K562 (cell line): ENCODE results near the gene OR7G3. TPM values are rescaled to one million over a fixed set of nuclear protein-coding genes. Genes with fewer than 3 reads are reported as not detected.

ENCODE experiments used
- CGGBP1 ChIP-seq: fragments of 250-450 bp; sonication (Bioruptor Pico); IDR thresholded peaks from 2 replicates; pipeline ENCODE4 v1.9.0; 2021; ENCODE audit warnings: mild to moderate bottlenecking
- CHD7 ChIP-seq: fragments of 200-600 bp; sonication (generic); IDR thresholded peaks from one replicate; pipeline ENCODE4 v1.6.1; 2012; ENCODE audit warnings: mild to moderate bottlenecking, low read depth, low read length, inconsistent platforms
- DACH1 ChIP-seq: fragments of 450-650 bp; IDR thresholded peaks from 2 replicates; pipeline ENCODE4 v1.6.1; 2018; ENCODE audit not compliant: partially characterized antibody
- ERF ChIP-seq: fragments of 450-650 bp; formaldehyde crosslinking; IDR thresholded peaks from 2 replicates; pipeline ENCODE4 v1.4.0; 2020; ENCODE audit warnings: mild to moderate bottlenecking, mixed read lengths
- MEIS2 ChIP-seq: fragments of 450-650 bp; IDR thresholded peaks from 2 replicates; pipeline ENCODE4 v1.6.1; 2014; ENCODE audit warnings: mild to moderate bottlenecking; ENCODE audit not compliant: partially characterized antibody
- MNT ChIP-seq, 2 experiments: fragments of 450-650 bp; conservative IDR thresholded peaks; 2 replicates each; pipeline ENCODE4 v1.6.1; 2017; ENCODE audit warnings: mild to moderate bottlenecking in 2 of 2, moderate library complexity in 2 of 2
- MXI1 ChIP-seq: IDR thresholded peaks from 2 replicates; pipeline ENCODE4 v1.6.1; 2011; ENCODE audit warnings: low read depth, mild to moderate bottlenecking, improper control_type of control experiment, low read length
- NRF1 ChIP-seq, 2 experiments: fragments of 450-650 bp; IDR thresholded peaks in 1 of 2; conservative IDR thresholded peaks in 1 of 2; 2 replicates each; pipeline ENCODE4 v1.6.1; 2014; ENCODE audit warnings: mild to moderate bottlenecking in 2 of 2
- PHB2 ChIP-seq: fragments of 450-650 bp; IDR thresholded peaks from 2 replicates; pipeline ENCODE4 v1.6.1; 2017; ENCODE audit warnings: low read depth
- ZBTB43 ChIP-seq: sonication (generic); formaldehyde crosslinking; IDR thresholded peaks from 2 replicates; pipeline ENCODE4 v1.8.0; 2023; ENCODE audit warnings: mild to moderate bottlenecking, missing genetic modification reagents
- ZEB2 ChIP-seq: fragments of 450-650 bp; IDR thresholded peaks from 2 replicates; pipeline ENCODE4 v1.6.1; 2016
- ZNF449 ChIP-seq: fragments of 250-450 bp; sonication (Bioruptor Pico); IDR thresholded peaks from 2 replicates; pipeline ENCODE4 v1.8.0; 2022; ENCODE audit warnings: moderate library complexity, mild to moderate bottlenecking, inconsistent platforms
- polyA plus RNA-seq, 8 experiments: library from polyadenylated mRNA; depleted of rRNA in 4 of 8; stranded (reverse) in 5 of 8; unstranded in 3 of 8; fragments of >200 nt; fragmentation: Nextera tagmentation in 2 of 8; fragmentation: Illumina TruSeq in 1 of 8; extraction: Ambion mirVana in 2 of 8; extraction: Trizol in 1 of 8; gene quantifications; 2 replicates each; pipeline versions ENCODE4 v1.2.1 to v1.2.3, GENCODE V29; 2011 to 2014; ENCODE audit warnings: inconsistent platforms in 1 of 8, missing spikeins in 1 of 8
- total RNA-seq, 7 experiments: library from RNA; depleted of rRNA in 6 of 7; stranded (reverse); fragments of >200 nt in 6 of 7; fragmentation: Illumina TruSeq in 2 of 7; extraction: Trizol in 2 of 7; gene quantifications; 2 replicates each; pipeline versions ENCODE4 v1.2.1 to v1.2.3, GENCODE V29; 2011 to 2021; ENCODE audit warnings: low replicate concordance in 1 of 7

OR7G3 gene
- total and polyA plus RNA-seq, 9 of the 15 experiments (the other 6 are each of a cell fraction or from before 2014, with no cell fraction given) = not detected

- TF ChIP-seq CHD7 (no peak), DACH1 (no peak), MXI1 (no peak), NRF1 (conservative IDR thresholded peaks at IDR 0.05 in 1 of 2, IDR thresholded peaks at IDR 0.05 in 1 of 2) (no peak), ZNF449 (CRISPR knock-in tag) (no peak), CGGBP1 (no peak), ERF (CRISPR knock-in tag) (no peak), ZEB2 (no peak), MEIS2 (no peak), ZBTB43 (CRISPR knock-in tag) (no peak), MNT (conservative IDR thresholded peaks at IDR 0.05) (0 out of 4 replicates have a peak, but pooled peaks of 1 of the 2 experiments have one; percentile 29), PHB2 (no peak)
Measured at GRCh38 chr19:9139609-9140158, 12.9 kb upstream of the OR7G3 start (continued).
